Measurements from ENCODE around the gene KRTAP6-3.

KRTAP6-3 gene

DNA sequence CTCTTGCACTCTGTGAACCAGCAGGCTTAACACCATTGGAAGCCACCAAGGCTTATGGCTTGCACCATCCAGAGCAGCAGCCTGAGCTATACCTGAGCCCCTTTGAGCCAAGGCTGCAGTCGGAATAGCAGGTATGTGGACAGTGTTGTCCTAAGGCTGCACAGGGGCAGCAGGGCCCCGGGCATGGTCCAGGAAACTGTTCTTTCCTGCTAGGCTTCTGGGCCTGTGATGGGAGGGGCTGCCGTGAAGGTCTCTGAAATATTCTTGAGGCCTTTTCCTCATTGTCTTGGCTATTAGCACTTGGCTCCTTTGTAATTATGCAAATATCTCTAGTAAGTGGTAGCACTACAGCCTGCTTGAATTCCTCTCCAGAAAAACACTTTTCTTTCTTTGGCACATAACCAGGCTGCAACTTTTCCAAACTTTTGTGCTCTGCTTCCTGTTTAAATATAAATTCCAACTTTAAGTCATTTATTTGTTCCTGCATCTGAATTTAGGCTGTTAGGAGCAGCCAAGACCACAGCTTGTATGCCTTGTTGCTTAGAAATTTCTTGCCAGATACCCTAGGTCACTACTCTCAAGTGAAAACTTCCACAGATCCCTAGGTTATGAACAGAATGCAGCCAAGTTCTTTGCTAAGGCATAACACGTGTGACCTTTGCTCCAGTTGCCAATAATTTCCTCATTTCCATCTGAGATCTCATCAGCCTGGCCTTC is 33.4 kb downstream of the KRTAP6-3 start:
- no peak for DNase-seq (ENCODE audit: low spot score)

DNA sequence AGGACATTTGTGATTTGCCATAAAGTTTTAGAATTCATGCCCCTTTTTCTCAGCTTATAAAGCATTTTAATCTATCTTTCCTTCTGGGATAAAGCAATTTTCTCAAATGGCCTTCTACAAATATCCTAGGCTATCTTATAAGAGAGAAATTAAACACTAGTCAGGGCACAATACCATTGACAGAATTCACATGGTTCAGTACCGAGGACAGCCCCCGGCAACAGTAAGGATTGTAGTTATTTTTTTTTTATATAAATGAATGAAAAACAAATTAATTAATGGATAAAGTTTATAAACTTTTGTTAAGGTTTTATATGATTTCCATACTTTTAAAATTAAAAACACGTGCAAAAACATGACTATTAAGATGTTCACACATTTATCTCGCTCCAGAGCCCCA is 35.9 kb downstream of the KRTAP6-3 start:
- no peak for DNase-seq (ENCODE audit: low spot score)

DNA sequence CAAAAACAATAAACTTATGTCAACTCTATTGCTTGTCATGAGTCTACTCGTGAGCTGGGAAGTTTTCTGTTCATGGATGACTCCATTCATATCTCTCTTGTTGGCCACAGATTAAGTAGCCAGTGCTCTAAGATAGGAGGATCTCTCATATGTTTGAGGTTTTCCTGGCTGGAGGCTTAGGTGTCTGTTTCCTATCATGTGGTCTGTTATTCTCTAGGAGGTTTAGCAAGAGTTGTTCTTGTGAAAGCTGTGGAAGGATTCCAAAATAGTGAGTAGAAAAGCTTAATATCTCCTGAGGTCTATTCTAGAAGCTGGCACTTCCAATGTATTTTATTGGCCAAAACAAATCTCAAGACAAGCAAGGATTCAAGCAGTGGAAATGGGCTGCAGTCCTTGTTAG is 37.0 kb downstream of the KRTAP6-3 start:
- no peak for DNase-seq (ENCODE audit: low spot score)

DNA sequence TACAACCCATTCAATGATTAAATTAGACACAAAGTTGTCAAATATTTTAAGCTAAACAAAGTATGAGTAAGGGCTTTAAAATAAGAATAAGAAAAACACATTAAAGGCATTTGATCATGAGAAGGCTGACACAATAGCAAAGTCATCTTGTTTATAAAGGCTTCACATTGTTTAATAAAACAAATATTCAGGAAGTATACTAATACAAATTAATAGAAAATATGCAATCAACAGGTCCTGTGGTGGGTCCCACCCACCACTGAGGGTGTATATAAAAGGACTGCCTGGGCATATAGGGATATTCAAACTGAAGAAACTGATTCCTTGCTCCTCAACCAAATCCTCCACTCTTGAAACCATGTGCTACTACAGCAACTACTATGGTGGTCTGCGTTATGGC is 42.7 kb downstream of the KRTAP6-3 start, which contains the start of gene KRTAP20-2:
KRTAP20-2 (plus strand) TSS at position 301 of the 400 bp plus-strand sequence; CDS start at position 359, 58 bp downstream.
- DNase-seq (ENCODE audit: low spot score), result no peak

DNA sequence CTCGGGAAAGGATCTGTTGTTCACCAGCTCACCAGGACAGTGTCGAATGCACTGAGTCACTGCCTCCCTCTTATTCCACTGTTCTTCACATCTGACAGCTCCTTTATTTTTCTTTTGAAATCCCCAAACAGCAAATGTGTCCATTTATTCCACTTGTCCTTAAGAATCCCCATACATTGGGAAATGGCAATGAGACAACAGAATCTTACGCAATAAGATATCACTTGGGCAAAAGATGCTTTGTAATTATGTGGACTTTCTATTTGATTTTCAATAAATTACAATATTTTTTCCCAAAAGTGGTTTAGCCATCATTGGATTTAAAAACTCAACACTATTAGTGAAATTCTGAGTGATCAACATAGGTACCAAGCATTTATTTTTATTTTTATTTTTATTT is 46.4 kb downstream of the KRTAP6-3 start:
- no peak for DNase-seq (ENCODE audit: low spot score)

DNA sequence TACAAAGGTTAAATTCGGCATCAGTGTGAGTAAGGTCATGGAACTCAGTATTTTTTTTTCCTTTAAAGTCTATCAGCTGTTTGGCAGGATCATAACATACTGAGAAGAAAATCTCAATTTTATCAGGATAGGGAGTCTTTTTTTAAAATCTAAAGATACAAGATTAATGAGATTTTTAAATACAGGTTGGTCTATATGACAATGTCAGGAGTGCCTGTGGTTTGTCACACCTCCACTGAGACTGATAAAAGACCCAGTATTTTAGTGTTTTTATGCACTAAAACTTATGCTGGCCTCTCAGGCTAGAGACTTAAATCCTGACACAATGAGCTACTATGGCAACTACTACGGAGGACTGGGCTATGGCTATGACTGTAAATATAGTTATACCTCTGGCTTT is 50.3 kb downstream of the KRTAP6-3 start, which contains the start of gene KRTAP20-3:
KRTAP20-3 (plus strand) TSS at position 301 of the 400 bp plus-strand sequence.
- no peak for DNase-seq (ENCODE audit: low spot score)
